ENCODE results near the gene SETDB1.
A peak's percentile ranks its signal among the peaks of the same experiment; 100 is the strongest.
"Not testable (repeated sequence)": the region's sequence is repeated elsewhere in the genome, so short reads cannot be mapped to it uniquely, and the experiment has no call there.

SETDB1 gene

GRCh38 chr1:150926097-150926741, at the start of gene SETDB1:
TSS of gene SETDB1 (plus strand) at chr1:150926363. CDS start at chr1:150927715, 1,352 bp downstream.
- peak; percentile 99 for DNase-seq

- not testable (repeated sequence) for DNase-seq
Observed at GRCh38 chr1:150878931-150879330, 47.2 kb upstream of the SETDB1 start.

GRCh38 chr1:150881331-150882070, 44.7 kb upstream of the SETDB1 start:
- no peak for DNase-seq

GRCh38 chr1:150883121-150883520, 43.0 kb upstream of the SETDB1 start:
- DNase-seq: not testable (repeated sequence)

- no peak for DNase-seq
Observed at GRCh38 chr1:150887018-150887417, 39.1 kb upstream of the SETDB1 start, which contains the start of gene CTXND2. TSS of gene CTXND2 (plus strand) at chr1:150887136. CDS start at chr1:150912315, 25,179 bp downstream.

GRCh38 chr1:150888727-150889126, 37.4 kb upstream of the SETDB1 start:
- DNase-seq: no peak

GRCh38 chr1:150890033-150890416, 36.1 kb upstream of the SETDB1 start:
- peak; percentile 33 for DNase-seq

- DNase-seq: no peak
Observed at GRCh38 chr1:150893336-150893913, 32.7 kb upstream of the SETDB1 start.

GRCh38 chr1:150895618-150896017, 30.5 kb upstream of the SETDB1 start:
- no peak for DNase-seq

- DNase-seq: not testable (repeated sequence)
Observed at GRCh38 chr1:150899795-150900194, 26.4 kb upstream of the SETDB1 start.

GRCh38 chr1:150902346-150902745, 23.8 kb upstream of the SETDB1 start:
- DNase-seq: no peak

- DNase-seq: no peak
Observed at GRCh38 chr1:150902751-150903150, 23.4 kb upstream of the SETDB1 start.

GRCh38 chr1:150905301-150905700, 20.9 kb upstream of the SETDB1 start:
- no peak for DNase-seq

GRCh38 chr1:150906329-150906728, 19.8 kb upstream of the SETDB1 start:
- no peak for DNase-seq

GRCh38 chr1:150906813-150907212, 19.4 kb upstream of the SETDB1 start:
- DNase-seq: no peak

GRCh38 chr1:150909585-150910180, 16.5 kb upstream of the SETDB1 start:
- no peak for DNase-seq

GRCh38 chr1:150912623-150913022, 13.5 kb upstream of the SETDB1 start:
- no peak for DNase-seq

- no peak for DNase-seq
Observed at GRCh38 chr1:150917387-150917786, 8.8 kb upstream of the SETDB1 start.

GRCh38 chr1:150922519-150922975, 3.6 kb upstream of the SETDB1 start:
- peak; percentile 93 for DNase-seq

GRCh38 chr1:150925080-150925479, 1.1 kb upstream of the SETDB1 start:
- DNase-seq: no peak

- DNase-seq: no peak
Observed at GRCh38 chr1:150927624-150928023, 1.5 kb downstream of the SETDB1 start.

GRCh38 chr1:150928286-150928685, 2.1 kb downstream of the SETDB1 start:
- DNase-seq: no peak

GRCh38 chr1:150928775-150929174, 2.6 kb downstream of the SETDB1 start:
- DNase-seq: not testable (repeated sequence)
